ENCODE measurements around the gene GPRC5C. TPM values are rescaled to one million over a fixed set of nuclear protein-coding genes. Genes with fewer than 3 reads are reported as not detected.

GPRC5C gene
- total and polyA plus RNA-seq, 2 of the 13 experiments (the other 11 are each of a cell fraction or from before 2014, with no cell fraction given), result 85.6 to 300 TPM

GRCh38 chr17:74432766-74433391, 991 bp downstream of the GPRC5C start (continued):
- TF ChIP-seq BCLAF1 (IDR thresholded peaks at IDR 0.05), result no peak
- no peak for TF ChIP-seq CSRNP2 (CRISPR knock-in tag; conservative IDR thresholded peaks at IDR 0.05; ENCODE audit: low read depth)
- no peak for TF ChIP-seq SMARCE1 (IDR thresholded peaks at IDR 0.05; ENCODE audit: borderline replicate concordance)
- TF ChIP-seq ATAD3A (CRISPR knock-in tag; IDR thresholded peaks at IDR 0.05), result no peak
- no peak for TF ChIP-seq MED8 (CRISPR knock-in tag; IDR thresholded peaks at IDR 0.05; ENCODE audit: insufficient replicate concordance)
- TF ChIP-seq ZNF646 (CRISPR knock-in tag; IDR thresholded peaks at IDR 0.05), result no peak
- TF ChIP-seq SP5 (CRISPR knock-in tag; IDR thresholded peaks at IDR 0.05; ENCODE audit: borderline replicate concordance, low read depth), result no peak
- no peak for TF ChIP-seq RXRA (CRISPR knock-in tag; IDR thresholded peaks at IDR 0.05)
- no peak for TF ChIP-seq ATRX (CRISPR knock-in tag; IDR thresholded peaks at IDR 0.05; ENCODE audit: borderline replicate concordance)
- TF ChIP-seq TAF1 (CRISPR knock-in tag; IDR thresholded peaks at IDR 0.05), result 0 out of 2 replicates have a peak, but pooled peaks have one; percentile 24
- TF ChIP-seq ZBED4 (CRISPR knock-in tag; IDR thresholded peaks at IDR 0.05; ENCODE audit: borderline replicate concordance), result 0 out of 2 replicates have a peak, but pooled peaks have one; percentile 23
- no peak for TF ChIP-seq SNAPC5 (CRISPR knock-in tag; IDR thresholded peaks at IDR 0.05; ENCODE audit: borderline replicate concordance)
- peak; percentile 9 for TF ChIP-seq TEAD3 (CRISPR knock-in tag; optimal IDR thresholded peaks at IDR 0.05; ENCODE audit: borderline replicate concordance)
- TF ChIP-seq RXRB (CRISPR knock-in tag; IDR thresholded peaks at IDR 0.05; ENCODE audit: borderline replicate concordance), result no peak

Measured in HepG2 (cell line).